PFSK-1 (cell line): ENCODE data around the gene TMEM132D.

Experiments used
- POLR2AphosphoS5 ChIP-seq: IDR thresholded peaks from 2 replicates; pipeline ENCODE4 v1.6.1; 2012; ENCODE audit warnings: low read depth, mild to moderate bottlenecking, control low read depth, low read length, moderate library complexity
- SIN3A ChIP-seq: IDR thresholded peaks from 2 replicates; pipeline ENCODE4 v1.6.1; 2012; ENCODE audit warnings: mild to moderate bottlenecking, low read length, moderate library complexity, borderline replicate concordance; ENCODE audit not compliant: insufficient read depth
- TAF1 ChIP-seq: IDR thresholded peaks from 2 replicates; pipeline ENCODE4 v1.6.1; 2012; ENCODE audit warnings: low read length, control low read depth, borderline replicate concordance; ENCODE audit not compliant: insufficient read depth

GRCh38 chr12:129160282-129160681 is 743.5 kb downstream of the TMEM132D start:
- TF ChIP-seq POLR2AphosphoS5 (no peak), SIN3A (no peak), TAF1 (no peak)
